Kidney (tissue), 14 donors: ENCODE data around the gene CCDC188. TPM values are rescaled to one million over a fixed set of nuclear protein-coding genes. Genes with fewer than 3 reads are reported as not detected.
"Not testable (repeated sequence)": the region's sequence is repeated elsewhere in the genome, so short reads cannot be mapped to it uniquely, and the experiment has no call there.

ENCODE experiments used
- DNase-seq, 5 donors: peaks; one replicate each; pipeline ENCODE4 v3.0.0-alpha.2; 2013 to 2020
- FAIRE-seq: peaks from 2 replicates; lab custom pipeline; 2012; peaks lifted over from hg19 to GRCh38; lab: Jason Lieb, UNC
- H3K27ac ChIP-seq, 2 donors: one replicate each; pipeline ENCODE4 v1.7.0; 2013; ENCODE audit warnings: low read depth in 2 of 2, low read length in 2 of 2, inconsistent platforms in 1 of 2
- H3K27me3 ChIP-seq: one replicate; pipeline ENCODE4 v1.7.1; 2013; ENCODE audit warnings: low read length, inconsistent platforms; ENCODE audit not compliant: control insufficient read depth, insufficient read depth
- H3K36me3 ChIP-seq, 3 donors: one replicate each; pipeline versions ENCODE4 v1.7.0 to v1.7.1; 2013; ENCODE audit warnings: low read length in 3 of 3, control low read depth in 1 of 3, inconsistent platforms in 1 of 3; ENCODE audit not compliant: insufficient read depth in 3 of 3, control insufficient read depth in 2 of 3
- H3K4me1 ChIP-seq, 3 donors: one replicate each; pipeline versions ENCODE4 v1.7.0 to v1.7.1; 2013; ENCODE audit warnings: low read length in 3 of 3, inconsistent platforms in 1 of 3, low read depth in 1 of 3; ENCODE audit not compliant: control insufficient read depth in 2 of 3, insufficient read depth in 2 of 3
- H3K4me3 ChIP-seq, 3 donors: one replicate each; pipeline versions ENCODE4 v1.7.0 to v1.8.1; 2013; ENCODE audit warnings: low read length in 3 of 3, control low read depth in 1 of 3, inconsistent platforms in 1 of 3
- H3K9ac ChIP-seq, 3 donors: one replicate each; pipeline versions ENCODE4 v1.7.0 to v1.7.1; 2013; ENCODE audit warnings: low read length in 3 of 3, control low read depth in 1 of 3, inconsistent platforms in 1 of 3
- H3K9me3 ChIP-seq, 3 donors: one replicate each; pipeline versions ENCODE4 v1.7.0 to v1.7.1; 2013; ENCODE audit warnings: low read length in 3 of 3, control low read depth in 1 of 3, inconsistent platforms in 1 of 3; ENCODE audit not compliant: control insufficient read depth in 2 of 3, insufficient read depth in 1 of 3
- intact Hi-C: fragments of 100-400 bp; cut with DNase I; formaldehyde crosslinking; loops from one replicate; pipeline ENCODE4 v1.11.1; 2022
- polyA plus RNA-seq: library from polyadenylated mRNA; stranded (reverse); fragments of 350-450 nt; fragmentation: Illumina TruSeq; extraction: RNeasy Lipid Tissue Mini Kit (QIAGEN cat#74804); gene quantifications from one replicate; pipeline ENCODE4 v1.2.3, GENCODE V29; 2014; ENCODE audit warnings: low read depth, low replicate concordance; ENCODE audit not compliant: insufficient read depth
- total RNA-seq: library from RNA; stranded (reverse); fragmentation: NEBNext Ultra II Directional; extraction: Animal tissue kit (Norgen Biotek cat#: 25700); gene quantifications from one replicate; pipeline ENCODE4 v1.2.1, GENCODE V29; 2021
- TF ChIP-seq, protein P1 (sequence below): IDR thresholded peaks from 3 replicates; pipeline ENCODE4 v1.5.1; 2012; ENCODE audit warnings: mild to moderate bottlenecking, moderate library complexity, borderline replicate concordance; ENCODE audit not compliant: insufficient read depth; ENCODE audit errors: extremely low read depth
- donor health status: control.
- donor health status: control.
- donor health status: control.
- donor health status: control.
- donor health status: control.
- donor health status: DM: yes; HTN: yes; CAD: no.
- donor health status: Normal renal cell carcinoma (clear cell type).

CCDC188 gene
- total and polyA plus RNA-seq, 2 donors from 2014 or later: 0.54 to 2.8 TPM

DNA sequence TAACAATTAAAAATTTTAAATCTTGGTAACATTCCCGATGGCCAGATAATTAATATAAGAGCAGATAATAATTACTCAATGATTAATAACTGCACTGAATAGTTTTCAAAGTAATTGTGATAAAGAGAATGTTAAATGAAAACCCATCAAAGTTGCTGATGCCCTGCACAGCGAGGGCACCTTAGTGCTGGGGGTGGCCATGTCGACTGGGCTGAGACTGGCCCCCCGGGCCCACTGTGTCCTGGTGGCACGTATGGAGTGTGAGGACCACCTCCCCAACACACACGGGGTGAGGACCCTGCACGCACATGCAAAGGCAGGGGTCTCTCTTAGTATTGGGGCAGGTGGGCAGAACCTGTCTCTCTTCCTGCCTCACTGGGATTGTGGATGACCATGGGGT is 15.1 kb upstream of the CCDC188 start:
- intact Hi-C loops: no loop called here
- FAIRE-seq: no peak
- H3K27ac ChIP-seq: no peak overlapping the region
- no peak overlapping the region for H3K9ac ChIP-seq
- no peaks in the 10 kb centered on the region for H3K9me3 ChIP-seq
- H3K27me3 ChIP-seq: no peaks in the 10 kb centered on the region
- no peaks in the 10 kb centered on the region for H3K4me1 ChIP-seq
- H3K36me3 ChIP-seq: no peaks in the 10 kb centered on the region
- TF ChIP-seq, protein P1, sequence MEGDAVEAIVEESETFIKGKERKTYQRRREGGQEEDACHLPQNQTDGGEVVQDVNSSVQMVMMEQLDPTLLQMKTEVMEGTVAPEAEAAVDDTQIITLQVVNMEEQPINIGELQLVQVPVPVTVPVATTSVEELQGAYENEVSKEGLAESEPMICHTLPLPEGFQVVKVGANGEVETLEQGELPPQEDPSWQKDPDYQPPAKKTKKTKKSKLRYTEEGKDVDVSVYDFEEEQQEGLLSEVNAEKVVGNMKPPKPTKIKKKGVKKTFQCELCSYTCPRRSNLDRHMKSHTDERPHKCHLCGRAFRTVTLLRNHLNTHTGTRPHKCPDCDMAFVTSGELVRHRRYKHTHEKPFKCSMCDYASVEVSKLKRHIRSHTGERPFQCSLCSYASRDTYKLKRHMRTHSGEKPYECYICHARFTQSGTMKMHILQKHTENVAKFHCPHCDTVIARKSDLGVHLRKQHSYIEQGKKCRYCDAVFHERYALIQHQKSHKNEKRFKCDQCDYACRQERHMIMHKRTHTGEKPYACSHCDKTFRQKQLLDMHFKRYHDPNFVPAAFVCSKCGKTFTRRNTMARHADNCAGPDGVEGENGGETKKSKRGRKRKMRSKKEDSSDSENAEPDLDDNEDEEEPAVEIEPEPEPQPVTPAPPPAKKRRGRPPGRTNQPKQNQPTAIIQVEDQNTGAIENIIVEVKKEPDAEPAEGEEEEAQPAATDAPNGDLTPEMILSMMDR: no peak
- no peak for DNase-seq
- H3K4me3 ChIP-seq: no peak overlapping the region

DNA sequence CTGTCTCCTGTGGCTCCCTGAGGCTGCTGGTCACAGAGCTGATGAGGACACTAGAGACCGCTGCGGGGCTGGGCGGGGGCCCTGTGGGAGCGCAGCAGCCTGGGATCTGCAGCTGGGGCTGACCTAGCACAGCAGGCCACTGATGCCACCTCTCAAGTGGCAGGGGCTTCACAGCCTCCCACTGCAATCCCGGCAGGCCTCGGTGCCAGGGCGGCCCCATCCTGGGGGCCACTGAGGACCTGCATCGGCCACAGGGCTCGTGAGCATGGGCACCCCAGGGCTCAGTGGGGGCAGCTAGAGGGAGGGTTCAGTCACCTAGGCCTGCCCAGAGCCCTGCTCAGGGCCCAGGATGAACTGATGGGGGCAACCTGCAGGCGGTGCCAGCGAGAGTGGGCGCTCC is 14.6 kb upstream of the CCDC188 start:
- Histone ChIP-seq H3K27me3 (no peaks in the 10 kb centered on the region), H3K4me3 (no peak overlapping the region), H3K36me3 (no peaks in the 10 kb centered on the region), H3K9ac (no peak overlapping the region), H3K27ac (no peak overlapping the region), H3K9me3 (no peaks in the 10 kb centered on the region), H3K4me1 (no peaks in the 10 kb centered on the region)
- DNase-seq: no peak
- FAIRE-seq: no peak
- TF ChIP-seq, protein P1: no peak
- intact Hi-C loops: no loop called here

DNA sequence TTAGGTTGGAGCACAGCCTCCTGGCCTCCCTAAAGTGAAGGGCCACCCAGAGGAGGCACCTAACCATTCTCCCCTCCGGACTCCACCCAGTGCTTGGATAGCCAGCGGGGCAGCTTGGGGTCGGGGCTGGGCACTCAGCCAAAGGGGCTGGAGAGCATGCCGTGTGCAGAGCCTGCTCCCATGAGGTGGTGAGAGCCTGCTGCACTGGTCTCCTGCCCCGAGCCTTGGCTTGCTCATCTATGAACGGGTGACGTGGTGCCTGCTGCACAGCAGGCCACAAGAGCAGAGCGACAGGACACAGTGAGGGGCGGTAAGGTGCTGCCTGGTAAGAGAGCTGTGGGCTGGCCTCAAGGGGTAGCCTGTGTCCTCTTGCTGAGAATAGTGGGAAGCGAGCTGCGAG is 14.0 kb upstream of the CCDC188 start:
- FAIRE-seq (no peak), DNase-seq (no peak)
- Histone ChIP-seq H3K9ac (no peak overlapping the region), H3K4me1 (no peaks in the 10 kb centered on the region), H3K27ac (no peak overlapping the region), H3K27me3 (no peaks in the 10 kb centered on the region), H3K4me3 (no peak overlapping the region), H3K9me3 (no peaks in the 10 kb centered on the region), H3K36me3 (no peaks in the 10 kb centered on the region)
- TF ChIP-seq, protein P1: no peak
- intact Hi-C loops: loop anchor here (5.0 kb wide), 1 partner anchor 97 kb away; no protein-coding TSS in a partner anchor

DNA sequence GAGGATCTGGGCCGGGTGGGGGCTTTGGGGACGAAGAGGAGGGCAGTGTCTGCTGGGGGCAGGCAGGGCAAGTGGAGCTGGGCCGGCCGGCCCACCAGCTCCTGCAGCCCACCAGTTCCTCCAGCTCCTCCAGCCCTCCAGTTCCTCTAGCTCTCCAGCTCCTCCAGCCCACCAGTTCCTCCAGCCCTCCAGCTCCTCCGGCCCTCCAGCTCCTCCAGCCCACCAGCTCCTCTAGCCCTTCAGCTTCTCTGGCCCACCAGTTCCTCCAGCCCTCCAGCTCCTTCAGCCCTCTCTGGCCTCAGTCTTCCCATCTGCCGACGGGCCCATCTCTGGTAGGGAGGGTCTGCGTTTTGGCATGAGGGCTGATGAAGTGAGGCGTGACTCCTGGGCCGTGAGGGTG is 9.2 kb upstream of the CCDC188 start:
- Histone ChIP-seq H3K4me3 (no peak overlapping the region), H3K9ac (no peak overlapping the region), H3K4me1 (no peaks in the 10 kb centered on the region), H3K9me3 (no peaks in the 10 kb centered on the region), H3K36me3 (no peaks in the 10 kb centered on the region), H3K27me3 (no peaks in the 10 kb centered on the region), H3K27ac (no peak overlapping the region)
- intact Hi-C loops: loop anchor here (5.0 kb wide), 1 partner anchor 102 kb away; no protein-coding TSS in a partner anchor
- no peak for DNase-seq
- FAIRE-seq: no peak
- TF ChIP-seq, protein P1: no peak

DNA sequence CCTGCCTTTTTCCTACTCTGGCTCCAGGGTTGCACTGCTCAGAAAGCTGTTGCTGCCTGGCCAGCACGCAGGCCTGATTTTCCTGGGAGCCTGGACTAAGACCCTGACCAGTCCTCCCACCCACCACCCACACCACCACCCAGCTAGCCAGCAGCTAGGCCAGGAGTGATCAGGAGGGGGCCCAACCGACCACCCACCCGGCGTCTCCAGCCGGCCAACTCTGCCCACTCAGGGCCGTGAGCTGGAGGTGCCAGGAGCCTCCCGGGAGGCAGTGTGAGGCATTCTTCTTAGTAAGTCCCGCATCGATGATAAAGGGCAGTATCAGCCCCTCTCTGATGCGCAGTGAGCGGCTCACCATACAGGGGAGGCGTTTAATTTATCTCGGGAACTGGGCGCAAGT is 8.7 kb upstream of the CCDC188 start:
- FAIRE-seq, DNase-seq, H3K4me3 ChIP-seq, H3K27me3 ChIP-seq, H3K9ac ChIP-seq, H3K4me1 ChIP-seq, H3K36me3 ChIP-seq, H3K9me3 ChIP-seq, H3K27ac ChIP-seq: not testable (repeated sequence)
- intact Hi-C loops: loop anchor here (10.0 kb wide), 1 partner anchor 135 kb away; no protein-coding TSS in a partner anchor
